ENCODE data around the gene TMEM229A. TPM values are rescaled to one million over a fixed set of nuclear protein-coding genes. Genes with fewer than 3 reads are reported as not detected.

Gene TMEM229A
- total and polyA plus RNA-seq, 9 of the 15 experiments (the other 6 are each of a cell fraction or from before 2014, with no cell fraction given), result not detected

DNA sequence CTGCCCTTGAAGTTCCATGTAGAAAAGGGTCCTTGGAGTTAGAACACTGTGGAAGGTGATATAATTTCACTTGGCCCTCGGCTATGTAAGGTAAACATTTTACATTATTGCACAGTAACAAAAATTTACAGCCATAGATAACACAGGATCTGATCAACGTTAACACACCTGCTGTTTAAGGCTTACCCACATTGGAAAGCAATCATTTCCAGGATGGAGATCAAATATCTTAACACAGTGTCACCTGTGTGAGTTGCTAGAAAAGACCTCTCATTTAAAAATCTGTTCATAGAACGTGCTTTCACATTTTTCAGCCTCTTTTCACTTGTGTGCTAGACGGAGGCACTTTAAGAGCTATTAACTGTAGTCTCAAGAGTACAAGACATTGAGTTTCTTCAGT is 1.9 kb downstream of the TMEM229A start:
- POLR2A ChIA-PET, result no interaction called here
- intact Hi-C loops (cut with micrococcal nuclease), result no loop called here
- H3K4me3 ChIP-seq, result no peak overlapping the region
- no peak overlapping the region for H3K4me2 ChIP-seq (ENCODE audit: insufficient read depth, low read length)
- H3K79me2 ChIP-seq (ENCODE audit: control insufficient read depth, insufficient read depth, low read length), result no peaks in the 10 kb centered on the region
- no peak overlapping the region for H3K27ac ChIP-seq (ENCODE audit: extremely low read depth, low read depth, low read length)
- no peaks in the 10 kb centered on the region for H4K20me1 ChIP-seq (replicated peaks; ENCODE audit: control insufficient read depth, insufficient read depth, low read length)
- no peaks in the 10 kb centered on the region for H3K9me1 ChIP-seq (ENCODE audit: control insufficient read depth, insufficient read depth, low read length)
- TF ChIP-seq E2F5 (CRISPR knock-in tag; IDR thresholded peaks at IDR 0.05), result no peak
- TF ChIP-seq, protein P1, sequence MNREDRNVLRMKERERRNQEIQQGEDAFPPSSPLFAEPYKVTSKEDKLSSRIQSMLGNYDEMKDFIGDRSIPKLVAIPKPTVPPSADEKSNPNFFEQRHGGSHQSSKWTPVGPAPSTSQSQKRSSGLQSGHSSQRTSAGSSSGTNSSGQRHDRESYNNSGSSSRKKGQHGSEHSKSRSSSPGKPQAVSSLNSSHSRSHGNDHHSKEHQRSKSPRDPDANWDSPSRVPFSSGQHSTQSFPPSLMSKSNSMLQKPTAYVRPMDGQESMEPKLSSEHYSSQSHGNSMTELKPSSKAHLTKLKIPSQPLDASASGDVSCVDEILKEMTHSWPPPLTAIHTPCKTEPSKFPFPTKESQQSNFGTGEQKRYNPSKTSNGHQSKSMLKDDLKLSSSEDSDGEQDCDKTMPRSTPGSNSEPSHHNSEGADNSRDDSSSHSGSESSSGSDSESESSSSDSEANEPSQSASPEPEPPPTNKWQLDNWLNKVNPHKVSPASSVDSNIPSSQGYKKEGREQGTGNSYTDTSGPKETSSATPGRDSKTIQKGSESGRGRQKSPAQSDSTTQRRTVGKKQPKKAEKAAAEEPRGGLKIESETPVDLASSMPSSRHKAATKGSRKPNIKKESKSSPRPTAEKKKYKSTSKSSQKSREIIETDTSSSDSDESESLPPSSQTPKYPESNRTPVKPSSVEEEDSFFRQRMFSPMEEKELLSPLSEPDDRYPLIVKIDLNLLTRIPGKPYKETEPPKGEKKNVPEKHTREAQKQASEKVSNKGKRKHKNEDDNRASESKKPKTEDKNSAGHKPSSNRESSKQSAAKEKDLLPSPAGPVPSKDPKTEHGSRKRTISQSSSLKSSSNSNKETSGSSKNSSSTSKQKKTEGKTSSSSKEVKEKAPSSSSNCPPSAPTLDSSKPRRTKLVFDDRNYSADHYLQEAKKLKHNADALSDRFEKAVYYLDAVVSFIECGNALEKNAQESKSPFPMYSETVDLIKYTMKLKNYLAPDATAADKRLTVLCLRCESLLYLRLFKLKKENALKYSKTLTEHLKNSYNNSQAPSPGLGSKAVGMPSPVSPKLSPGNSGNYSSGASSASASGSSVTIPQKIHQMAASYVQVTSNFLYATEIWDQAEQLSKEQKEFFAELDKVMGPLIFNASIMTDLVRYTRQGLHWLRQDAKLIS (CRISPR knock-in tag; IDR thresholded peaks at IDR 0.05), result no peak
- no peak for TF ChIP-seq TCFL5 (CRISPR knock-in tag; conservative IDR thresholded peaks at IDR 0.05)
- TF ChIP-seq, protein P2, sequence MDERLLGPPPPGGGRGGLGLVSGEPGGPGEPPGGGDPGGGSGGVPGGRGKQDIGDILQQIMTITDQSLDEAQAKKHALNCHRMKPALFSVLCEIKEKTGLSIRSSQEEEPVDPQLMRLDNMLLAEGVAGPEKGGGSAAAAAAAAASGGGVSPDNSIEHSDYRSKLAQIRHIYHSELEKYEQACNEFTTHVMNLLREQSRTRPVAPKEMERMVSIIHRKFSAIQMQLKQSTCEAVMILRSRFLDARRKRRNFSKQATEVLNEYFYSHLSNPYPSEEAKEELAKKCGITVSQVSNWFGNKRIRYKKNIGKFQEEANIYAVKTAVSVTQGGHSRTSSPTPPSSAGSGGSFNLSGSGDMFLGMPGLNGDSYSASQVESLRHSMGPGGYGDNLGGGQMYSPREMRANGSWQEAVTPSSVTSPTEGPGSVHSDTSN (CRISPR knock-in tag; IDR thresholded peaks at IDR 0.05; ENCODE audit: low read depth), result no peak
- TF ChIP-seq, protein P2 (tag; conservative IDR thresholded peaks at IDR 0.05; ENCODE audit: low read depth), result no peak
- TF ChIP-seq ZNF583 (CRISPR knock-in tag; IDR thresholded peaks at IDR 0.05), result no peak
- TF ChIP-seq, protein P3, sequence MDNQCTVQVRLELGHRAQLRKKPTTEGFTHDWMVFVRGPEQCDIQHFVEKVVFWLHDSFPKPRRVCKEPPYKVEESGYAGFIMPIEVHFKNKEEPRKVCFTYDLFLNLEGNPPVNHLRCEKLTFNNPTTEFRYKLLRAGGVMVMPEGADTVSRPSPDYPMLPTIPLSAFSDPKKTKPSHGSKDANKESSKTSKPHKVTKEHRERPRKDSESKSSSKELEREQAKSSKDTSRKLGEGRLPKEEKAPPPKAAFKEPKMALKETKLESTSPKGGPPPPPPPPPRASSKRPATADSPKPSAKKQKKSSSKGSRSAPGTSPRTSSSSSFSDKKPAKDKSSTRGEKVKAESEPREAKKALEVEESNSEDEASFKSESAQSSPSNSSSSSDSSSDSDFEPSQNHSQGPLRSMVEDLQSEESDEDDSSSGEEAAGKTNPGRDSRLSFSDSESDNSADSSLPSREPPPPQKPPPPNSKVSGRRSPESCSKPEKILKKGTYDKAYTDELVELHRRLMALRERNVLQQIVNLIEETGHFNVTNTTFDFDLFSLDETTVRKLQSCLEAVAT (IDR thresholded peaks at IDR 0.05), result no peak
- TF ChIP-seq NELFE (IDR thresholded peaks at IDR 0.05; ENCODE audit: insufficient read depth, insufficient read length), result no peak
- no peak for TF ChIP-seq ZNF436 (CRISPR knock-in tag; IDR thresholded peaks at IDR 0.05)
- TF ChIP-seq IFI16 (CRISPR knock-in tag; IDR thresholded peaks at IDR 0.05), result no peak
- TF ChIP-seq FOXO4 (CRISPR knock-in tag; IDR thresholded peaks at IDR 0.05), result no peak
- TF ChIP-seq ERF (CRISPR knock-in tag; IDR thresholded peaks at IDR 0.05), result no peak
- TF ChIP-seq SNIP1 (IDR thresholded peaks at IDR 0.05; ENCODE audit: low read depth), result no peak
- no peak for FAIRE-seq
- H3K4me1 ChIP-seq (replicated peaks in 1 of 2; ENCODE audit: control insufficient read depth in 2 of 2, insufficient read depth in 2 of 2, low read length in 2 of 2), result peaks cover 0 to 7% of the 10 kb centered on the region in 2 experiments; a peak in 1 of 5 replicates
- H3K36me3 ChIP-seq (ENCODE audit: control insufficient read depth, insufficient read depth, low read length), result no peaks in the 10 kb centered on the region
- BruUV-seq (replicated peaks), result no TSS peak
- no peak for DNase-seq (ENCODE audit: extremely low read depth in 1 of 4, low spot score in 3 of 4)
- H3K9me3 ChIP-seq (replicated peaks; ENCODE audit: control insufficient read depth, insufficient read depth, low read depth, low read length), result no peaks in the 10 kb centered on the region
- CTCF ChIA-PET (ENCODE audit: low intra/inter-chr PET ratio), result interaction anchor here (0.6 kb wide), 1 partner anchor 1539 kb away, joined by 3 read pairs; no protein-coding TSS in a partner anchor
- ATAC-seq, result no peak
- WGBS (ENCODE audit: insufficient coverage, low coverage, missing lambda C conversion rate), result 2% methylated on average over 4 of the region's 4 CpGs
- H2AFZ ChIP-seq (ENCODE audit: low read depth, low read length), result no peak overlapping the region
- in situ Hi-C loops (cut with MboI), result no loop called here
- H3K27me3 ChIP-seq (ENCODE audit: control insufficient read depth in 2 of 2, insufficient read depth in 2 of 2, low read length in 2 of 2), result peaks cover 0 to 12% of the 10 kb centered on the region in 2 experiments; a peak in 1 of 5 replicates
- no peak overlapping the region for H3K9ac ChIP-seq (ENCODE audit: insufficient read depth in 1 of 2, low read depth in 2 of 2, low read length in 2 of 2)
